WTC11 (cell line): ENCODE measurements around the gene STRAP. TPM values are rescaled to one million over a fixed set of nuclear protein-coding genes. Genes with fewer than 3 reads are reported as not detected.
A peak's percentile ranks its signal among the peaks of the same experiment; 100 is the strongest.

Source experiments
- ATAC-seq: fragments of 200-7000 bp; cut with Tn5 transposase; 2 replicates; pipeline ENCODE4 v1.10.0; 2021; ENCODE audit warnings: mild to moderate bottlenecking, moderate library complexity
- CTCF ChIA-PET: fragments of 300-600 bp; sonication (Branson Sonifier 250); formaldehyde crosslinking; loops from one replicate; lab custom pipeline; 2021; ENCODE audit warnings: antibody characterized with exemption; lab: Charles Lee
- POLR2A ChIA-PET: fragments of 350-600 bp; sonication (Branson Sonifier 250); formaldehyde crosslinking; loops from one replicate; lab custom pipeline; 2021; ENCODE audit warnings: antibody characterized with exemption; lab: Charles Lee
- DNase-seq: peaks from one replicate; pipeline ENCODE4 v3.0.0; 2021; ENCODE audit warnings: low spot score
- H3K27ac Mint-ChIP-seq: 2 replicates; pipeline ENCODE4 v1.8.0; 2021; ENCODE audit warnings: mixed read lengths
- H3K27me3 Mint-ChIP-seq: 2 replicates; pipeline ENCODE4 v1.8.0; 2021; ENCODE audit warnings: low read depth, mild to moderate bottlenecking, moderate library complexity, mixed read lengths
- H3K36me3 Mint-ChIP-seq: 2 replicates; pipeline ENCODE4 v1.8.0; 2021; ENCODE audit warnings: mixed read lengths
- H3K4me1 Mint-ChIP-seq: 2 replicates; pipeline ENCODE4 v1.8.0; 2022; ENCODE audit warnings: mixed read lengths
- H3K4me3 Mint-ChIP-seq: 2 replicates; pipeline ENCODE4 v1.8.0; 2021; ENCODE audit warnings: mild to moderate bottlenecking, moderate library complexity, mixed read lengths
- H3K9me3 Mint-ChIP-seq: 2 replicates; pipeline ENCODE4 v1.8.0; 2021; ENCODE audit warnings: mixed read lengths
- EMX1 ChIP-seq: fragments of 250-450 bp; sonication (Bioruptor Pico); IDR thresholded peaks from 2 replicates; pipeline ENCODE4 v1.8.0; 2021; ENCODE audit warnings: mild to moderate bottlenecking
- FOXP1 ChIP-seq: sonication (generic); formaldehyde crosslinking; IDR thresholded peaks from 2 replicates; pipeline ENCODE4 v1.8.0; 2022; ENCODE audit warnings: missing genetic modification reagents, mild to moderate bottlenecking, moderate library complexity, borderline replicate concordance
- GRHL2 ChIP-seq: fragments of 250-450 bp; sonication (Bioruptor Pico); IDR thresholded peaks from 2 replicates; pipeline ENCODE4 v1.8.0; 2022; ENCODE audit warnings: mild to moderate bottlenecking, moderate library complexity; ENCODE audit not compliant: insufficient replicate concordance, severe bottlenecking
- MYBL2 ChIP-seq: sonication (generic); formaldehyde crosslinking; IDR thresholded peaks from 2 replicates; pipeline ENCODE4 v1.8.1; 2023; ENCODE audit warnings: mild to moderate bottlenecking, moderate library complexity, missing genetic modification reagents
- NFYB ChIP-seq: sonication (generic); formaldehyde crosslinking; conservative IDR thresholded peaks from 2 replicates; pipeline ENCODE4 v1.8.0; 2022; ENCODE audit warnings: low read depth, missing genetic modification reagents
- OVOL2 ChIP-seq: fragments of 250-450 bp; sonication (Bioruptor Pico); IDR thresholded peaks from 2 replicates; pipeline ENCODE4 v1.9.0; 2021; ENCODE audit warnings: mild to moderate bottlenecking, borderline replicate concordance
- SP1 ChIP-seq: sonication (generic); formaldehyde crosslinking; conservative IDR thresholded peaks from 2 replicates; pipeline ENCODE4 v1.8.1; 2022; ENCODE audit warnings: missing genetic modification reagents
- TEAD1 ChIP-seq: sonication (generic); formaldehyde crosslinking; IDR thresholded peaks from 2 replicates; pipeline ENCODE4 v1.8.0; 2022; ENCODE audit warnings: mild to moderate bottlenecking, missing genetic modification reagents
- TEAD4 ChIP-seq: sonication (generic); formaldehyde crosslinking; IDR thresholded peaks from 2 replicates; pipeline ENCODE4 v1.8.0; 2022; ENCODE audit warnings: mild to moderate bottlenecking, missing genetic modification reagents
- ZNF263 ChIP-seq: sonication (generic); formaldehyde crosslinking; IDR thresholded peaks from 2 replicates; pipeline ENCODE4 v1.8.1; 2022; ENCODE audit warnings: low read depth, mild to moderate bottlenecking, moderate library complexity, missing genetic modification reagents
- ZNF317 ChIP-seq: sonication (generic); formaldehyde crosslinking; IDR thresholded peaks from 2 replicates; pipeline ENCODE4 v1.8.1; 2023; ENCODE audit warnings: low read depth, mild to moderate bottlenecking, moderate library complexity, missing genetic modification reagents, borderline replicate concordance
- ZNF396 ChIP-seq: fragments of 250-450 bp; sonication (Bioruptor Pico); IDR thresholded peaks from 2 replicates; pipeline ENCODE4 v1.8.0; 2021; ENCODE audit warnings: mild to moderate bottlenecking, moderate library complexity, borderline replicate concordance
- total RNA-seq: library from RNA; stranded (reverse); gene quantifications from 3 replicates; pipeline ENCODE4 v1.2.3, GENCODE V29; 2021
- TF ChIP-seq, protein P1 (sequence below): sonication (generic); formaldehyde crosslinking; conservative IDR thresholded peaks from 2 replicates; pipeline ENCODE4 v1.8.1; 2022; ENCODE audit warnings: mild to moderate bottlenecking, missing genetic modification reagents
- TF ChIP-seq, protein P2 (sequence below): fragments of 200-600 bp; IDR thresholded peaks from 2 replicates; pipeline ENCODE4 v1.8.0; 2022; ENCODE audit warnings: antibody characterized with exemption
- TF ChIP-seq, protein P3 (sequence below): sonication (generic); formaldehyde crosslinking; IDR thresholded peaks from 2 replicates; pipeline ENCODE4 v1.8.0; 2022; ENCODE audit warnings: mild to moderate bottlenecking, missing genetic modification reagents
- TF ChIP-seq, protein P4 (sequence below): sonication (generic); formaldehyde crosslinking; IDR thresholded peaks from 2 replicates; pipeline ENCODE4 v1.8.0; 2023; ENCODE audit warnings: missing genetic modification reagents
- TF ChIP-seq, protein P5 (sequence below): sonication (generic); formaldehyde crosslinking; IDR thresholded peaks from 2 replicates; pipeline ENCODE4 v1.8.1; 2022; ENCODE audit warnings: low read depth, mild to moderate bottlenecking, moderate library complexity, missing genetic modification reagents, borderline replicate concordance
- TF ChIP-seq, protein P6 (sequence below): sonication (generic); formaldehyde crosslinking; IDR thresholded peaks from 2 replicates; pipeline ENCODE4 v1.8.1; 2023; ENCODE audit warnings: mild to moderate bottlenecking, missing genetic modification reagents
- TF ChIP-seq, protein P7 (sequence below): sonication (generic); formaldehyde crosslinking; IDR thresholded peaks from 2 replicates; pipeline ENCODE4 v1.8.0; 2022; ENCODE audit warnings: missing genetic modification reagents
- TF ChIP-seq, protein P8 (sequence below): sonication (generic); formaldehyde crosslinking; IDR thresholded peaks from 2 replicates; pipeline ENCODE4 v1.8.1; 2023; ENCODE audit warnings: mild to moderate bottlenecking, missing genetic modification reagents, borderline replicate concordance

Gene STRAP
- total RNA-seq, 1 experiment from 2014 or later: 221 TPM

DNA sequence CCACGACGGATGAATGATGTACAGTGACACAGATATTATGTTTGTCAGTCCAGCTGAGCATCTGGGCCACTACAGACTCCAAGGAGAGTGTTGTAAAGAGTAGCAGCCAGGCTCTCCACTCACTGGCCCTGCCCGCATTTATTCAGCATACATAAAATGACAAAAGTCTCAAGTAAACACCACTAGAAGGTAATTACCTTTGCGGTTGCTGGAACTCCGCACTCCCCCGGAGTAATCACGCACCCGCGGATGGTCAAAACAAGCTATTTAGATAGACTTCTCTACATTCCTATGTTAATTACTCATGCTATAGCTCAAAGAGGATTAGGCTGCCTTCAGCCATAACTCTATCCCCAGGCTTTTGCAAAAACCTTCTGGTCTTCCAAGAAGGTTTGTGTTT, 18.8 kb upstream of the STRAP start:
- ChIA-PET POLR2A (interaction anchor here (1.1 kb wide), 1 partner anchor 75 kb away, joined by 3 read pairs; no protein-coding TSS in a partner anchor), CTCF (interaction anchor here (0.6 to 1.6 kb wide), 6 partner anchors 36 to 1107 kb away, joined by 3 to 15 read pairs (median 4); no protein-coding TSS in a partner anchor)
- no peaks in the 10 kb centered on the region for H3K27me3 Mint-ChIP-seq
- peak overlapping the region; percentile 58 for H3K27ac Mint-ChIP-seq
- TF ChIP-seq TEAD1: no peak
- no peak for TF ChIP-seq TEAD4
- TF ChIP-seq EMX1 (CRISPR knock-in tag): no peak
- TF ChIP-seq, protein P1, sequence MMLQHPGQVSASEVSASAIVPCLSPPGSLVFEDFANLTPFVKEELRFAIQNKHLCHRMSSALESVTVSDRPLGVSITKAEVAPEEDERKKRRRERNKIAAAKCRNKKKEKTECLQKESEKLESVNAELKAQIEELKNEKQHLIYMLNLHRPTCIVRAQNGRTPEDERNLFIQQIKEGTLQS (CRISPR knock-in tag): no peak
- TF ChIP-seq, protein P2, sequence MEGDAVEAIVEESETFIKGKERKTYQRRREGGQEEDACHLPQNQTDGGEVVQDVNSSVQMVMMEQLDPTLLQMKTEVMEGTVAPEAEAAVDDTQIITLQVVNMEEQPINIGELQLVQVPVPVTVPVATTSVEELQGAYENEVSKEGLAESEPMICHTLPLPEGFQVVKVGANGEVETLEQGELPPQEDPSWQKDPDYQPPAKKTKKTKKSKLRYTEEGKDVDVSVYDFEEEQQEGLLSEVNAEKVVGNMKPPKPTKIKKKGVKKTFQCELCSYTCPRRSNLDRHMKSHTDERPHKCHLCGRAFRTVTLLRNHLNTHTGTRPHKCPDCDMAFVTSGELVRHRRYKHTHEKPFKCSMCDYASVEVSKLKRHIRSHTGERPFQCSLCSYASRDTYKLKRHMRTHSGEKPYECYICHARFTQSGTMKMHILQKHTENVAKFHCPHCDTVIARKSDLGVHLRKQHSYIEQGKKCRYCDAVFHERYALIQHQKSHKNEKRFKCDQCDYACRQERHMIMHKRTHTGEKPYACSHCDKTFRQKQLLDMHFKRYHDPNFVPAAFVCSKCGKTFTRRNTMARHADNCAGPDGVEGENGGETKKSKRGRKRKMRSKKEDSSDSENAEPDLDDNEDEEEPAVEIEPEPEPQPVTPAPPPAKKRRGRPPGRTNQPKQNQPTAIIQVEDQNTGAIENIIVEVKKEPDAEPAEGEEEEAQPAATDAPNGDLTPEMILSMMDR: no peak
- TF ChIP-seq, protein P3, sequence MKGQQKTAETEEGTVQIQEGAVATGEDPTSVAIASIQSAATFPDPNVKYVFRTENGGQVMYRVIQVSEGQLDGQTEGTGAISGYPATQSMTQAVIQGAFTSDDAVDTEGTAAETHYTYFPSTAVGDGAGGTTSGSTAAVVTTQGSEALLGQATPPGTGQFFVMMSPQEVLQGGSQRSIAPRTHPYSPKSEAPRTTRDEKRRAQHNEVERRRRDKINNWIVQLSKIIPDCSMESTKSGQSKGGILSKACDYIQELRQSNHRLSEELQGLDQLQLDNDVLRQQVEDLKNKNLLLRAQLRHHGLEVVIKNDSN (CRISPR knock-in tag): no peak
- no peak for TF ChIP-seq SP1
- no peak for TF ChIP-seq ZNF396 (CRISPR knock-in tag)
- TF ChIP-seq FOXP1: no peak
- TF ChIP-seq, protein P4, sequence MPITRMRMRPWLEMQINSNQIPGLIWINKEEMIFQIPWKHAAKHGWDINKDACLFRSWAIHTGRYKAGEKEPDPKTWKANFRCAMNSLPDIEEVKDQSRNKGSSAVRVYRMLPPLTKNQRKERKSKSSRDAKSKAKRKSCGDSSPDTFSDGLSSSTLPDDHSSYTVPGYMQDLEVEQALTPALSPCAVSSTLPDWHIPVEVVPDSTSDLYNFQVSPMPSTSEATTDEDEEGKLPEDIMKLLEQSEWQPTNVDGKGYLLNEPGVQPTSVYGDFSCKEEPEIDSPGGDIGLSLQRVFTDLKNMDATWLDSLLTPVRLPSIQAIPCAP (CRISPR knock-in tag): no peak
- no peak for TF ChIP-seq OVOL2 (CRISPR knock-in tag)
- TF ChIP-seq GRHL2 (CRISPR knock-in tag): no peak
- TF ChIP-seq NFYB (CRISPR knock-in tag): no peak
- TF ChIP-seq, protein P5, sequence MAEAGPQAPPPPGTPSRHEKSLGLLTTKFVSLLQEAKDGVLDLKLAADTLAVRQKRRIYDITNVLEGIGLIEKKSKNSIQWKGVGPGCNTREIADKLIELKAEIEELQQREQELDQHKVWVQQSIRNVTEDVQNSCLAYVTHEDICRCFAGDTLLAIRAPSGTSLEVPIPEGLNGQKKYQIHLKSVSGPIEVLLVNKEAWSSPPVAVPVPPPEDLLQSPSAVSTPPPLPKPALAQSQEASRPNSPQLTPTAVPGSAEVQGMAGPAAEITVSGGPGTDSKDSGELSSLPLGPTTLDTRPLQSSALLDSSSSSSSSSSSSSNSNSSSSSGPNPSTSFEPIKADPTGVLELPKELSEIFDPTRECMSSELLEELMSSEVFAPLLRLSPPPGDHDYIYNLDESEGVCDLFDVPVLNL: no peak
- TF ChIP-seq, protein P6, sequence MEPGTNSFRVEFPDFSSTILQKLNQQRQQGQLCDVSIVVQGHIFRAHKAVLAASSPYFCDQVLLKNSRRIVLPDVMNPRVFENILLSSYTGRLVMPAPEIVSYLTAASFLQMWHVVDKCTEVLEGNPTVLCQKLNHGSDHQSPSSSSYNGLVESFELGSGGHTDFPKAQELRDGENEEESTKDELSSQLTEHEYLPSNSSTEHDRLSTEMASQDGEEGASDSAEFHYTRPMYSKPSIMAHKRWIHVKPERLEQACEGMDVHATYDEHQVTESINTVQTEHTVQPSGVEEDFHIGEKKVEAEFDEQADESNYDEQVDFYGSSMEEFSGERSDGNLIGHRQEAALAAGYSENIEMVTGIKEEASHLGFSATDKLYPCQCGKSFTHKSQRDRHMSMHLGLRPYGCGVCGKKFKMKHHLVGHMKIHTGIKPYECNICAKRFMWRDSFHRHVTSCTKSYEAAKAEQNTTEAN (CRISPR knock-in tag): no peak
- TF ChIP-seq ZNF263: no peak
- TF ChIP-seq ZNF317 (CRISPR knock-in tag): no peak
- TF ChIP-seq, protein P7, sequence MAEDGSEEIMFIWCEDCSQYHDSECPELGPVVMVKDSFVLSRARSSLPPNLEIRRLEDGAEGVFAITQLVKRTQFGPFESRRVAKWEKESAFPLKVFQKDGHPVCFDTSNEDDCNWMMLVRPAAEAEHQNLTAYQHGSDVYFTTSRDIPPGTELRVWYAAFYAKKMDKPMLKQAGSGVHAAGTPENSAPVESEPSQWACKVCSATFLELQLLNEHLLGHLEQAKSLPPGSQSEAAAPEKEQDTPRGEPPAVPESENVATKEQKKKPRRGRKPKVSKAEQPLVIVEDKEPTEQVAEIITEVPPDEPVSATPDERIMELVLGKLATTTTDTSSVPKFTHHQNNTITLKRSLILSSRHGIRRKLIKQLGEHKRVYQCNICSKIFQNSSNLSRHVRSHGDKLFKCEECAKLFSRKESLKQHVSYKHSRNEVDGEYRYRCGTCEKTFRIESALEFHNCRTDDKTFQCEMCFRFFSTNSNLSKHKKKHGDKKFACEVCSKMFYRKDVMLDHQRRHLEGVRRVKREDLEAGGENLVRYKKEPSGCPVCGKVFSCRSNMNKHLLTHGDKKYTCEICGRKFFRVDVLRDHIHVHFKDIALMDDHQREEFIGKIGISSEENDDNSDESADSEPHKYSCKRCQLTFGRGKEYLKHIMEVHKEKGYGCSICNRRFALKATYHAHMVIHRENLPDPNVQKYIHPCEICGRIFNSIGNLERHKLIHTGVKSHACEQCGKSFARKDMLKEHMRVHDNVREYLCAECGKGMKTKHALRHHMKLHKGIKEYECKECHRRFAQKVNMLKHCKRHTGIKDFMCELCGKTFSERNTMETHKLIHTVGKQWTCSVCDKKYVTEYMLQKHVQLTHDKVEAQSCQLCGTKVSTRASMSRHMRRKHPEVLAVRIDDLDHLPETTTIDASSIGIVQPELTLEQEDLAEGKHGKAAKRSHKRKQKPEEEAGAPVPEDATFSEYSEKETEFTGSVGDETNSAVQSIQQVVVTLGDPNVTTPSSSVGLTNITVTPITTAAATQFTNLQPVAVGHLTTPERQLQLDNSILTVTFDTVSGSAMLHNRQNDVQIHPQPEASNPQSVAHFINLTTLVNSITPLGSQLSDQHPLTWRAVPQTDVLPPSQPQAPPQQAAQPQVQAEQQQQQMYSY (CRISPR knock-in tag): no peak
- TF ChIP-seq MYBL2: no peak
- TF ChIP-seq, protein P8, sequence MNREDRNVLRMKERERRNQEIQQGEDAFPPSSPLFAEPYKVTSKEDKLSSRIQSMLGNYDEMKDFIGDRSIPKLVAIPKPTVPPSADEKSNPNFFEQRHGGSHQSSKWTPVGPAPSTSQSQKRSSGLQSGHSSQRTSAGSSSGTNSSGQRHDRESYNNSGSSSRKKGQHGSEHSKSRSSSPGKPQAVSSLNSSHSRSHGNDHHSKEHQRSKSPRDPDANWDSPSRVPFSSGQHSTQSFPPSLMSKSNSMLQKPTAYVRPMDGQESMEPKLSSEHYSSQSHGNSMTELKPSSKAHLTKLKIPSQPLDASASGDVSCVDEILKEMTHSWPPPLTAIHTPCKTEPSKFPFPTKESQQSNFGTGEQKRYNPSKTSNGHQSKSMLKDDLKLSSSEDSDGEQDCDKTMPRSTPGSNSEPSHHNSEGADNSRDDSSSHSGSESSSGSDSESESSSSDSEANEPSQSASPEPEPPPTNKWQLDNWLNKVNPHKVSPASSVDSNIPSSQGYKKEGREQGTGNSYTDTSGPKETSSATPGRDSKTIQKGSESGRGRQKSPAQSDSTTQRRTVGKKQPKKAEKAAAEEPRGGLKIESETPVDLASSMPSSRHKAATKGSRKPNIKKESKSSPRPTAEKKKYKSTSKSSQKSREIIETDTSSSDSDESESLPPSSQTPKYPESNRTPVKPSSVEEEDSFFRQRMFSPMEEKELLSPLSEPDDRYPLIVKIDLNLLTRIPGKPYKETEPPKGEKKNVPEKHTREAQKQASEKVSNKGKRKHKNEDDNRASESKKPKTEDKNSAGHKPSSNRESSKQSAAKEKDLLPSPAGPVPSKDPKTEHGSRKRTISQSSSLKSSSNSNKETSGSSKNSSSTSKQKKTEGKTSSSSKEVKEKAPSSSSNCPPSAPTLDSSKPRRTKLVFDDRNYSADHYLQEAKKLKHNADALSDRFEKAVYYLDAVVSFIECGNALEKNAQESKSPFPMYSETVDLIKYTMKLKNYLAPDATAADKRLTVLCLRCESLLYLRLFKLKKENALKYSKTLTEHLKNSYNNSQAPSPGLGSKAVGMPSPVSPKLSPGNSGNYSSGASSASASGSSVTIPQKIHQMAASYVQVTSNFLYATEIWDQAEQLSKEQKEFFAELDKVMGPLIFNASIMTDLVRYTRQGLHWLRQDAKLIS (CRISPR knock-in tag): no peak
- no peaks in the 10 kb centered on the region for H3K9me3 Mint-ChIP-seq
- DNase-seq (peak; percentile 28), ATAC-seq (peak; percentile 83)
- no peaks in the 10 kb centered on the region for H3K36me3 Mint-ChIP-seq
- H3K4me1 Mint-ChIP-seq: peaks cover 28% of the 10 kb centered on the region
- H3K4me3 Mint-ChIP-seq: 0 out of 2 replicates have a peak overlapping the region, but pooled peaks have one; percentile 7
